H1 (cell line): ENCODE results near the gene COL27A1. TPM values are rescaled to one million over a fixed set of nuclear protein-coding genes. Genes with fewer than 3 reads are reported as not detected.

Source experiments
- CTCF ChIA-PET: fragments of 300-600 bp; sonication (Branson Sonifier 250); formaldehyde crosslinking; loops from one replicate; lab custom pipeline; 2021; ENCODE audit not compliant: partially characterized antibody; lab: Charles Lee
- POLR2A ChIA-PET: fragments of 300-600 bp; sonication (Branson Sonifier 250); formaldehyde crosslinking; loops from one replicate; lab custom pipeline; 2021; ENCODE audit warnings: inconsistent platforms; ENCODE audit not compliant: partially characterized antibody; lab: Charles Lee
- DNase-seq, 2 experiments: peaks; one replicate each; pipeline versions ENCODE4 v3.0.0 to v3.0.0-alpha.2; 2010 to 2022; ENCODE audit warnings: low spot score in 2 of 2, low read depth in 1 of 2, mixed read lengths in 1 of 2
- FAIRE-seq: peaks from 2 replicates; lab custom pipeline; 2011; peaks lifted over from hg19 to GRCh38; lab: Jason Lieb, UNC
- H2AFZ ChIP-seq: 2 replicates; pipeline ENCODE4 v1.8.1; 2012; ENCODE audit warnings: low read length, inconsistent platforms
- H2AK5ac ChIP-seq: 2 replicates; pipeline ENCODE4 v1.6.1; 2013; ENCODE audit warnings: low read depth, low read length
- H2BK120ac ChIP-seq: replicated peaks from 2 replicates; pipeline ENCODE3; 2013; ENCODE audit warnings: low read depth, low read length, inconsistent platforms
- H2BK12ac ChIP-seq: 2 replicates; pipeline ENCODE4 v1.6.1; 2013; ENCODE audit warnings: low read depth, low read length
- H2BK15ac ChIP-seq: 2 replicates; pipeline ENCODE4 v1.6.1; 2013; ENCODE audit warnings: low read length
- H2BK20ac ChIP-seq: 2 replicates; pipeline ENCODE4 v1.6.1; 2013; ENCODE audit warnings: low read length
- H2BK5ac ChIP-seq: 2 replicates; pipeline ENCODE4 v1.6.1; 2013; ENCODE audit warnings: low read depth, low read length
- H3K14ac ChIP-seq: 2 replicates; pipeline ENCODE4 v1.6.1; 2013; ENCODE audit warnings: inconsistent platforms; ENCODE audit not compliant: insufficient read length
- H3K18ac ChIP-seq: 2 replicates; pipeline ENCODE4 v1.6.1; 2013; ENCODE audit warnings: low read length; ENCODE audit errors: extremely low read depth
- H3K23ac ChIP-seq: 2 replicates; pipeline ENCODE4 v1.6.1; 2013; ENCODE audit warnings: inconsistent platforms; ENCODE audit not compliant: insufficient read length
- H3K23me2 ChIP-seq: 2 replicates; pipeline ENCODE4 v1.6.1; 2013; ENCODE audit warnings: low read depth, low read length
- H3K27ac ChIP-seq: 2 replicates; pipeline ENCODE4 v1.6.1; 2011; ENCODE audit warnings: low read depth, low read length, inconsistent platforms
- H3K27me3 ChIP-seq, 4 experiments: replicated peaks in 1 of 4; 1 replicate in 1 of 4; 2 replicates in 3 of 4; pipeline versions ENCODE4 v1.6.1 to v1.8.1; 2011 to 2013; ENCODE audit warnings: low read length in 3 of 4, mild to moderate bottlenecking in 3 of 4, inconsistent platforms in 2 of 4, mixed read lengths in 2 of 4, moderate library complexity in 1 of 4; ENCODE audit not compliant: control insufficient read depth in 3 of 4, insufficient read depth in 3 of 4; ENCODE audit errors: extremely low read depth in 1 of 4
- H3K36me3 ChIP-seq, 4 experiments: 2 replicates each; pipeline versions ENCODE4 v1.6.1 to v1.8.1; 2011 to 2013; ENCODE audit warnings: mild to moderate bottlenecking in 4 of 4, low read length in 3 of 4, moderate library complexity in 2 of 4, control low read depth in 1 of 4, inconsistent platforms in 1 of 4; ENCODE audit not compliant: insufficient read depth in 4 of 4, control insufficient read depth in 2 of 4
- H3K4ac ChIP-seq: replicated peaks from 2 replicates; pipeline ENCODE3; 2013; ENCODE audit warnings: low read length, low read depth, mixed read lengths, inconsistent platforms; ENCODE audit not compliant: insufficient read length
- H3K4me1 ChIP-seq, 4 experiments: replicated peaks in 1 of 4; 1 replicate in 1 of 4; 2 replicates in 3 of 4; pipeline versions ENCODE4 v1.6.1 to v1.8.1; 2011 to 2013; ENCODE audit warnings: low read length in 3 of 4, inconsistent platforms in 2 of 4, mixed read lengths in 1 of 4; ENCODE audit not compliant: insufficient read depth in 4 of 4, control insufficient read depth in 3 of 4
- H3K4me2 ChIP-seq, 2 experiments: 2 replicates each; pipeline versions ENCODE4 v1.6.1 to v1.8.1; 2011 to 2013; ENCODE audit warnings: low read depth in 2 of 2, low read length in 2 of 2, control low read depth in 1 of 2, inconsistent platforms in 1 of 2, mild to moderate bottlenecking in 1 of 2; ENCODE audit not compliant: insufficient read depth in 1 of 2
- H3K4me3 ChIP-seq, 4 experiments: fragments of 200-600, 300-600 bp in 1 of 4; sonication (generic), shearing (Covaris generic), sonication (Bioruptor Twin) in 1 of 4; 2 replicates each; pipeline versions ENCODE4 v1.5.1 to v1.8.1; 2011 to 2016; ENCODE audit warnings: low read length in 4 of 4, low read depth in 3 of 4, control low read depth in 2 of 4, inconsistent platforms in 2 of 4, mild to moderate bottlenecking in 2 of 4, mixed read lengths in 1 of 4, moderate library complexity in 1 of 4; ENCODE audit not compliant: insufficient read depth in 2 of 4; ENCODE audit errors: extremely low read depth in 1 of 4
- H3K56ac ChIP-seq: replicated peaks from 2 replicates; pipeline ENCODE3; 2013; ENCODE audit warnings: low read depth, mild to moderate bottlenecking, mixed read lengths, low read length, inconsistent platforms; ENCODE audit not compliant: insufficient read length
- H3K79me1 ChIP-seq: 2 replicates; pipeline ENCODE4 v1.6.1; 2013; ENCODE audit warnings: low read depth, low read length, control low read depth
- H3K79me2 ChIP-seq, 2 experiments: 2 replicates each; pipeline versions ENCODE4 v1.6.1 to v1.8.1; 2012 to 2013; ENCODE audit warnings: low read length in 2 of 2, mild to moderate bottlenecking in 2 of 2, inconsistent platforms in 1 of 2; ENCODE audit not compliant: insufficient read depth in 2 of 2, control insufficient read depth in 1 of 2
- H3K9ac ChIP-seq, 4 experiments: replicated peaks in 1 of 4; 1 replicate in 1 of 4; 2 replicates in 3 of 4; pipeline versions ENCODE4 v1.6.1 to v1.8.1; 2011 to 2013; ENCODE audit warnings: low read depth in 3 of 4, low read length in 3 of 4, control low read depth in 2 of 4, mild to moderate bottlenecking in 2 of 4, moderate library complexity in 2 of 4, inconsistent platforms in 1 of 4; ENCODE audit errors: extremely low read depth in 1 of 4
- H3K9me3 ChIP-seq, 2 experiments: 2 replicates each; pipeline versions ENCODE4 v1.6.1 to v1.8.1; 2012 to 2013; ENCODE audit warnings: mild to moderate bottlenecking in 2 of 2, moderate library complexity in 2 of 2, control low read depth in 1 of 2, inconsistent platforms in 1 of 2, low read depth in 1 of 2, low read length in 1 of 2, mixed read lengths in 1 of 2; ENCODE audit not compliant: insufficient read depth in 2 of 2
- H4K20me1 ChIP-seq, 2 experiments: replicated peaks in 1 of 2; 2 replicates each; pipeline versions ENCODE3 to v1.8.1; 2011 to 2013; ENCODE audit warnings: inconsistent platforms in 2 of 2, low read length in 2 of 2, mild to moderate bottlenecking in 1 of 2; ENCODE audit not compliant: insufficient read depth in 2 of 2, control insufficient read depth in 1 of 2
- H4K5ac ChIP-seq: 2 replicates; pipeline ENCODE4 v1.6.1; 2013; ENCODE audit warnings: low read length, low read depth, mixed read lengths, inconsistent platforms; ENCODE audit not compliant: insufficient read length
- H4K8ac ChIP-seq: 2 replicates; pipeline ENCODE4 v1.8.0; 2013; ENCODE audit warnings: mild to moderate bottlenecking, moderate library complexity, low read length, inconsistent platforms; ENCODE audit not compliant: insufficient read depth; ENCODE audit errors: extremely low read depth
- H4K91ac ChIP-seq: replicated peaks from 2 replicates; pipeline ENCODE3; 2013; ENCODE audit warnings: low read length, mixed read lengths, inconsistent platforms; ENCODE audit not compliant: insufficient read length
- BACH1 ChIP-seq: IDR thresholded peaks from 2 replicates; pipeline ENCODE4 v1.6.1; 2012; ENCODE audit warnings: low read length, improper control_type of control experiment
- EZH2 ChIP-seq: fragments of 200-600 bp; sonication (generic); IDR thresholded peaks from 2 replicates; pipeline ENCODE4 v1.7.1; 2012; ENCODE audit warnings: low read depth, mild to moderate bottlenecking, moderate library complexity, low read length, inconsistent platforms; ENCODE audit not compliant: severe bottlenecking
- GABPA ChIP-seq: IDR thresholded peaks from 2 replicates; pipeline ENCODE4 v1.6.1; 2011; ENCODE audit warnings: mild to moderate bottlenecking, low read length, moderate library complexity, borderline replicate concordance; ENCODE audit not compliant: insufficient read depth
- PHF8 ChIP-seq: fragments of 200-600 bp; sonication (generic); conservative IDR thresholded peaks from 2 replicates; pipeline ENCODE4 v1.7.1; 2012; ENCODE audit warnings: low read depth, mild to moderate bottlenecking, inconsistent platforms, low read length, moderate library complexity
- RBBP5 ChIP-seq: IDR thresholded peaks from 2 replicates; pipeline ENCODE4 v1.7.1; 2012; ENCODE audit warnings: low read depth, mild to moderate bottlenecking, inconsistent platforms, low read length, moderate library complexity, borderline replicate concordance
- RXRA ChIP-seq: IDR thresholded peaks from 2 replicates; pipeline ENCODE4 v1.6.1; 2011; ENCODE audit warnings: low read depth, mild to moderate bottlenecking, low read length, moderate library complexity; ENCODE audit not compliant: insufficient read depth
- SUZ12 ChIP-seq: fragments of 200-600 bp; sonication (generic); IDR thresholded peaks from 2 replicates; pipeline ENCODE4 v1.6.1; 2012; ENCODE audit warnings: mild to moderate bottlenecking, inconsistent platforms, low read length, moderate library complexity, mixed read lengths
- YY1 ChIP-seq: IDR thresholded peaks from 2 replicates; pipeline ENCODE4 v1.6.1; 2011; ENCODE audit warnings: low read depth, mild to moderate bottlenecking, low read length
- WGBS, 2 experiments: shearing (Covaris generic) in 1 of 2; methylation state at CpG; one replicate each; pipeline versions ENCODE4 v1.1.6 to v1.1.7; 2013 to 2015; ENCODE audit warnings: low lambda C conversion rate in 2 of 2, mixed read lengths in 2 of 2, inconsistent platforms in 1 of 2, low coverage in 1 of 2, missing lambda C conversion rate in 1 of 2; ENCODE audit not compliant: insufficient replicate concordance in 2 of 2, insufficient coverage in 1 of 2, insufficient read length in 1 of 2; ENCODE audit errors: extremely low coverage in 1 of 2, missing lambda C conversion rate in 1 of 2; 5-methylcytosine and 5-hydroxymethylcytosine counted together
- polyA plus RNA-seq, 7 experiments: library from polyadenylated mRNA; depleted of rRNA in 3 of 7; stranded (reverse) in 5 of 7; unstranded in 2 of 7; fragments of >200 nt in 5 of 7; fragments of 200-250 nt in 2 of 7; gene quantifications; 1 replicate in 5 of 7; 2 replicates in 1 of 7; 4 replicates in 1 of 7; pipeline versions ENCODE4 v1.2.1 to v1.2.3, GENCODE V29; 2011 to 2013; ENCODE audit warnings: missing spikeins in 2 of 7, mixed read lengths in 2 of 7
- total RNA-seq: library from RNA; stranded (reverse); fragmentation: NEBNext Ultra II Directional; extraction: Animal tissue kit (Norgen Biotek cat#: 25700); gene quantifications from 2 replicates; pipeline ENCODE4 v1.2.1, GENCODE V29; 2021
- TF ChIP-seq, protein P1 (sequence below): IDR thresholded peaks from 2 replicates; pipeline ENCODE4 v1.6.1; 2012; ENCODE audit warnings: low read length, inconsistent platforms

Gene COL27A1
- total and polyA plus RNA-seq, 2 of the 8 experiments (the other 6 are each of a cell fraction or from before 2014, with no cell fraction given) = 15.1 to 22.8 TPM

DNA sequence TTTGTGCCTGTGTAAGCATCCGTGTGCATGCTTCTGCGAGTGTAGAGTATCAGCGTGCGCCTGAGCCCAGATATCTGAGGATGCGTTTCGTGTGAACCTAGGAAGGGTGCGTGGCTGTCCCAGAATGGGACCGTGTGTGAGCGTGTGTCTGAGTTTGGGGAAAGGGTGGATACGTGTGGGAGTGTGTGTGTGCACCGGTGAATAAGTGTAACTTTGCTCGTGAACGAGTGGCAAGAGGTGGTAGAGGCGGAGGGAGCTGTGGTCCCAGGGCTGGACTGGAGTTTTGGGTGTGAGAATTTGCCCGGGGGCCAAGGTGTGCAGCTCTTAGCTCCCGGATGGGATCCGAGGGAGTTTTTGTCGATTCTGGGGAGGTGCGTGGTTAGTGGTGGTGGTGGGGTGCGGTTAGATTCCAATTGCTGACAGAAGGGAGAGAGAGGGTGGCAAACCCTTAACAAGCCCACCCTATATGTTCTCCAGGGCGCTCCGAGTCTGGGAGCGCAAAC is 686 bp upstream of the COL27A1 start:
- Histone ChIP-seq H4K8ac (no peak overlapping the region), H2AK5ac (no peak overlapping the region), H4K91ac (peak overlapping the region; percentile 25), H3K79me1 (peaks cover 5% of the 10 kb centered on the region; the same call in 1 of the 2 replicates), H3K27me3 (peaks cover 4 to 26% (median 21%) of the 10 kb centered on the region in 4 experiments), H3K27ac (no peak overlapping the region), H3K14ac (no peak overlapping the region), H4K5ac (no peak overlapping the region), H2BK5ac (no peak overlapping the region; the same call in 1 of the 2 replicates), H3K56ac (peak overlapping the region; percentile 17), H4K20me1 (peaks cover 3 to 20% of the 10 kb centered on the region in 2 experiments), H3K18ac (peak overlapping the region; percentile 62), H2BK20ac (peak overlapping the region; percentile 75; the same call in 1 of the 2 replicates), H3K4ac (no peak overlapping the region), H2AFZ (peak overlapping the region; percentile 32; the same call in 1 of the 2 replicates), H3K36me3 (no peaks in the 10 kb centered on the region), H2BK120ac (peak overlapping the region; percentile 81), H3K23me2 (peaks cover 13% of the 10 kb centered on the region), H3K4me3 (peak overlapping the region; percentile 49 to 86 (median 57)), H2BK15ac (peak overlapping the region; percentile 99), H3K9me3 (no peaks in the 10 kb centered on the region), H3K4me2 (peak overlapping the region; percentile 100), H3K9ac (peak overlapping the region in 2 of 4 experiments; percentile 4 to 25; a peak in 2 of 7 replicates), H3K4me1 (peaks cover 0 to 14% (median 11%) of the 10 kb centered on the region in 4 experiments; a peak in 6 of 7 replicates), H3K23ac (no peak overlapping the region), H2BK12ac (peak overlapping the region; percentile 100), H3K79me2 (0 out of 4 replicates have a peak, but pooled peaks cover 0 to 6% of the 10 kb centered on the region in 2 experiments)
- 14% methylated on average over 23 of the region's 23 CpGs; no CpG with 5 or more reads in 1 of the 2 experiments for WGBS, 2 experiments
- ChIA-PET CTCF (interaction anchor here (0.7 to 8.5 kb wide), 45 partner anchors 8 to 260 kb away, joined by 3 to 114 read pairs (median 5); partner anchors contain the start of gene KIF12), POLR2A (interaction anchor here (1.1 to 1.6 kb wide), 4 partner anchors 8 to 74 kb away, joined by 3 to 6 read pairs (median 4); no protein-coding TSS in a partner anchor)
- FAIRE-seq (no peak), DNase-seq (peak in 1 of 2 experiments; percentile 54)
- TF ChIP-seq EZH2 (peak; percentile 74), RBBP5 (no peak), SUZ12 (peak; percentile 90), YY1 (no peak), RXRA (no peak), PHF8 (no peak), GABPA (no peak), BACH1 (0 out of 2 replicates have a peak, but pooled peaks have one; percentile 2)
- TF ChIP-seq, protein P1, sequence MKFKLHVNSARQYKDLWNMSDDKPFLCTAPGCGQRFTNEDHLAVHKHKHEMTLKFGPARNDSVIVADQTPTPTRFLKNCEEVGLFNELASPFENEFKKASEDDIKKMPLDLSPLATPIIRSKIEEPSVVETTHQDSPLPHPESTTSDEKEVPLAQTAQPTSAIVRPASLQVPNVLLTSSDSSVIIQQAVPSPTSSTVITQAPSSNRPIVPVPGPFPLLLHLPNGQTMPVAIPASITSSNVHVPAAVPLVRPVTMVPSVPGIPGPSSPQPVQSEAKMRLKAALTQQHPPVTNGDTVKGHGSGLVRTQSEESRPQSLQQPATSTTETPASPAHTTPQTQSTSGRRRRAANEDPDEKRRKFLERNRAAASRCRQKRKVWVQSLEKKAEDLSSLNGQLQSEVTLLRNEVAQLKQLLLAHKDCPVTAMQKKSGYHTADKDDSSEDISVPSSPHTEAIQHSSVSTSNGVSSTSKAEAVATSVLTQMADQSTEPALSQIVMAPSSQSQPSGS = no peak
